Duodenal mucosa (tissue), 2 donors: ENCODE data around the gene TVP23C.

Source experiments
- H3K27ac ChIP-seq: one replicate; pipeline ENCODE4 v1.7.0; 2013; ENCODE audit warnings: low read depth, low read length
- H3K27me3 ChIP-seq, 2 donors: one replicate each; pipeline ENCODE4 v1.7.0; 2013; ENCODE audit warnings: low read length in 2 of 2, control low read depth in 1 of 2; ENCODE audit not compliant: insufficient read depth in 2 of 2, control insufficient read depth in 1 of 2
- H3K36me3 ChIP-seq, 2 donors: one replicate each; pipeline ENCODE4 v1.7.0; 2013; ENCODE audit warnings: low read length in 2 of 2, control low read depth in 1 of 2; ENCODE audit not compliant: insufficient read depth in 2 of 2, control insufficient read depth in 1 of 2
- H3K4me1 ChIP-seq, 2 donors: one replicate each; pipeline ENCODE4 v1.7.0; 2013; ENCODE audit warnings: low read length in 2 of 2, control low read depth in 1 of 2; ENCODE audit not compliant: insufficient read depth in 2 of 2, control insufficient read depth in 1 of 2
- H3K4me3 ChIP-seq, 2 donors: one replicate each; pipeline ENCODE4 v1.7.0; 2013; ENCODE audit warnings: low read length in 2 of 2, low read depth in 1 of 2
- H3K9ac ChIP-seq, 2 donors: one replicate each; pipeline ENCODE4 v1.7.0; 2013; ENCODE audit warnings: low read length in 2 of 2, low read depth in 1 of 2
- H3K9me3 ChIP-seq, 2 donors: one replicate each; pipeline ENCODE4 v1.7.0; 2013; ENCODE audit warnings: low read length in 2 of 2, control low read depth in 1 of 2; ENCODE audit not compliant: control insufficient read depth in 1 of 2

TVP23C gene

GRCh38 chr17:15482476-15482875 is 80.8 kb downstream of the TVP23C start:
- Histone ChIP-seq H3K9me3 (no peaks in the 10 kb centered on the region), H3K4me1 (peaks cover 8 to 13% of the 10 kb centered on the region in 2 donors), H3K4me3 (no peak overlapping the region), H3K9ac (no peak overlapping the region), H3K36me3 (peaks cover 0 to 3% of the 10 kb centered on the region in 2 donors), H3K27ac (no peak overlapping the region), H3K27me3 (no peaks in the 10 kb centered on the region)

GRCh38 chr17:15481481-15481880 is 81.8 kb downstream of the TVP23C start:
- Histone ChIP-seq H3K9me3 (no peaks in the 10 kb centered on the region), H3K36me3 (peaks cover 0 to 3% of the 10 kb centered on the region in 2 donors), H3K27ac (no peak overlapping the region), H3K9ac (no peak overlapping the region), H3K4me3 (no peak overlapping the region), H3K4me1 (peaks cover 8 to 13% of the 10 kb centered on the region in 2 donors), H3K27me3 (no peaks in the 10 kb centered on the region)

- no peak overlapping the region for H3K4me3 ChIP-seq
- no peaks in the 10 kb centered on the region for H3K27me3 ChIP-seq
- peaks cover 8 to 13% of the 10 kb centered on the region in 2 donors for H3K4me1 ChIP-seq
- no peak overlapping the region for H3K9ac ChIP-seq
- peaks cover 0 to 3% of the 10 kb centered on the region in 2 donors for H3K36me3 ChIP-seq
- H3K9me3 ChIP-seq: no peaks in the 10 kb centered on the region
- no peak overlapping the region for H3K27ac ChIP-seq
Observed at GRCh38 chr17:15480204-15480603, 83.1 kb downstream of the TVP23C start.

- Histone ChIP-seq H3K27me3 (no peaks in the 10 kb centered on the region), H3K9ac (no peak overlapping the region), H3K9me3 (no peaks in the 10 kb centered on the region), H3K4me3 (no peak overlapping the region), H3K27ac (no peak overlapping the region), H3K36me3 (peaks cover 0 to 3% of the 10 kb centered on the region in 2 donors), H3K4me1 (peaks cover 8 to 13% of the 10 kb centered on the region in 2 donors)
Observed at GRCh38 chr17:15479703-15480102, 83.6 kb downstream of the TVP23C start.

- Histone ChIP-seq H3K9ac (no peak overlapping the region), H3K27me3 (no peaks in the 10 kb centered on the region), H3K4me3 (no peak overlapping the region), H3K4me1 (peaks cover 16 to 17% of the 10 kb centered on the region in 2 donors), H3K9me3 (no peaks in the 10 kb centered on the region), H3K27ac (no peak overlapping the region), H3K36me3 (no peaks in the 10 kb centered on the region)
Observed at GRCh38 chr17:15478845-15479244, 84.4 kb downstream of the TVP23C start.

- Histone ChIP-seq H3K4me3 (no peak overlapping the region), H3K9ac (no peak overlapping the region), H3K4me1 (peaks cover 29 to 35% of the 10 kb centered on the region in 2 donors), H3K36me3 (peaks cover 0 to 3% of the 10 kb centered on the region in 2 donors), H3K9me3 (no peaks in the 10 kb centered on the region), H3K27me3 (no peaks in the 10 kb centered on the region), H3K27ac (no peak overlapping the region)
Observed at GRCh38 chr17:15475631-15476354, 87.5 kb downstream of the TVP23C start.

GRCh38 chr17:15472891-15473290 is 90.4 kb downstream of the TVP23C start:
- H3K9ac ChIP-seq: peak overlapping the region in 1 of 2 donors; percentile 15
- H3K27ac ChIP-seq: no peak overlapping the region
- H3K4me3 ChIP-seq: no peak overlapping the region
- peaks cover 32 to 54% of the 10 kb centered on the region in 2 donors for H3K4me1 ChIP-seq
- peaks cover 0 to 3% of the 10 kb centered on the region in 2 donors for H3K36me3 ChIP-seq
- no peaks in the 10 kb centered on the region for H3K27me3 ChIP-seq
- no peaks in the 10 kb centered on the region for H3K9me3 ChIP-seq

- Histone ChIP-seq H3K9ac (no peak overlapping the region), H3K27ac (no peak overlapping the region), H3K4me3 (no peak overlapping the region), H3K4me1 (peaks cover 36 to 59% of the 10 kb centered on the region in 2 donors), H3K27me3 (no peaks in the 10 kb centered on the region), H3K9me3 (no peaks in the 10 kb centered on the region), H3K36me3 (peaks cover 0 to 3% of the 10 kb centered on the region in 2 donors)
Observed at GRCh38 chr17:15470536-15470935, 92.7 kb downstream of the TVP23C start.

- H3K9me3 ChIP-seq: no peaks in the 10 kb centered on the region
- H3K36me3 ChIP-seq: peaks cover 0 to 3% of the 10 kb centered on the region in 2 donors
- no peak overlapping the region for H3K9ac ChIP-seq
- H3K27me3 ChIP-seq: no peaks in the 10 kb centered on the region
- H3K4me1 ChIP-seq: peaks cover 44 to 64% of the 10 kb centered on the region in 2 donors
- no peak overlapping the region for H3K27ac ChIP-seq
- no peak overlapping the region for H3K4me3 ChIP-seq
Observed at GRCh38 chr17:15469260-15469659, 94.0 kb downstream of the TVP23C start.

GRCh38 chr17:15468126-15468525 is 95.2 kb downstream of the TVP23C start:
- Histone ChIP-seq H3K27ac (no peak overlapping the region), H3K27me3 (no peaks in the 10 kb centered on the region), H3K4me1 (peaks cover 44 to 66% of the 10 kb centered on the region in 2 donors), H3K4me3 (no peak overlapping the region), H3K36me3 (peaks cover 0 to 3% of the 10 kb centered on the region in 2 donors), H3K9me3 (no peaks in the 10 kb centered on the region), H3K9ac (no peak overlapping the region)
